HUES48 (cell line): ENCODE measurements around the gene VOPP1.

Experiments
- H3K27ac ChIP-seq: one replicate; pipeline ENCODE4 v1.7.0; 2013; ENCODE audit warnings: low read depth, low read length, inconsistent platforms
- H3K27me3 ChIP-seq: 2 replicates; pipeline ENCODE4 v1.6.1; 2013; ENCODE audit warnings: mild to moderate bottlenecking, low read length; ENCODE audit not compliant: control insufficient read depth, insufficient read depth
- H3K36me3 ChIP-seq: 2 replicates; pipeline ENCODE4 v1.6.1; 2013; ENCODE audit warnings: low read length; ENCODE audit not compliant: control insufficient read depth, insufficient read depth
- H3K4me1 ChIP-seq: 2 replicates; pipeline ENCODE4 v1.6.1; 2013; ENCODE audit warnings: mild to moderate bottlenecking, low read length; ENCODE audit not compliant: control insufficient read depth, insufficient read depth
- H3K4me3 ChIP-seq: 2 replicates; pipeline ENCODE4 v1.5.1; 2013; ENCODE audit warnings: mild to moderate bottlenecking, low read depth, low read length
- H3K9ac ChIP-seq: 2 replicates; pipeline ENCODE4 v1.6.1; 2013; ENCODE audit warnings: mild to moderate bottlenecking, low read depth, low read length, moderate library complexity
- H3K9me3 ChIP-seq: 2 replicates; pipeline ENCODE4 v1.6.1; 2013; ENCODE audit warnings: low read length; ENCODE audit not compliant: control insufficient read depth, insufficient read depth

VOPP1 gene

DNA sequence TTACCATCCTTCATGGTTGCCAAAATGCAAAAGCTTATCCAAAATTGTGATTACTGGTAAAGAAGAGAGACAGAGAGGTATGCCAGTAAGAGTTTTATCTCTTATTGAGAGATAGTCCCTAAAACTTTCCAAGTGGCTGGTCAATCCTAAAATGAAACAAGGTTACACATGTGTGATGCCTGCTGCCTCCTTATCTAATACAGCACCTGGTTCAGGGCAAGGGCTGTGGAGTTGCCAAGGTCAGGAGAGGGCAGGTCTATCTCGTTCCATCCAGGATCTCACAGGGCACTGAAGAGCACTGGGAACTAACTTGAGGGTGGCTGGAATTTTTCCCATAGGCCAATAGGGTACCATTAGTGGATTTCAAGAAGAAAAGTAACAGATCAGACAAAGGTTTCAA, 18.3 kb downstream of the VOPP1 start:
- H3K9me3 ChIP-seq = no peaks in the 10 kb centered on the region
- H3K4me3 ChIP-seq = no peak overlapping the region
- no peak overlapping the region for H3K9ac ChIP-seq
- no peak overlapping the region for H3K27ac ChIP-seq
- H3K27me3 ChIP-seq = no peaks in the 10 kb centered on the region
- H3K36me3 ChIP-seq = no peaks in the 10 kb centered on the region
- peaks cover 74% of the 10 kb centered on the region for H3K4me1 ChIP-seq

- Histone ChIP-seq H3K4me3 (no peak overlapping the region), H3K36me3 (no peaks in the 10 kb centered on the region), H3K27ac (no peak overlapping the region), H3K27me3 (no peaks in the 10 kb centered on the region), H3K9me3 (no peaks in the 10 kb centered on the region), H3K9ac (no peak overlapping the region), H3K4me1 (peaks cover 72% of the 10 kb centered on the region)
Observed at GRCh38 chr7:55553024-55553345, 19.3 kb downstream of the VOPP1 start.

- Histone ChIP-seq H3K9me3 (no peaks in the 10 kb centered on the region), H3K27ac (no peak overlapping the region), H3K9ac (no peak overlapping the region), H3K27me3 (no peaks in the 10 kb centered on the region), H3K4me3 (no peak overlapping the region), H3K4me1 (peaks cover 72% of the 10 kb centered on the region), H3K36me3 (no peaks in the 10 kb centered on the region)
Observed at GRCh38 chr7:55552320-55553023, 19.8 kb downstream of the VOPP1 start.

DNA sequence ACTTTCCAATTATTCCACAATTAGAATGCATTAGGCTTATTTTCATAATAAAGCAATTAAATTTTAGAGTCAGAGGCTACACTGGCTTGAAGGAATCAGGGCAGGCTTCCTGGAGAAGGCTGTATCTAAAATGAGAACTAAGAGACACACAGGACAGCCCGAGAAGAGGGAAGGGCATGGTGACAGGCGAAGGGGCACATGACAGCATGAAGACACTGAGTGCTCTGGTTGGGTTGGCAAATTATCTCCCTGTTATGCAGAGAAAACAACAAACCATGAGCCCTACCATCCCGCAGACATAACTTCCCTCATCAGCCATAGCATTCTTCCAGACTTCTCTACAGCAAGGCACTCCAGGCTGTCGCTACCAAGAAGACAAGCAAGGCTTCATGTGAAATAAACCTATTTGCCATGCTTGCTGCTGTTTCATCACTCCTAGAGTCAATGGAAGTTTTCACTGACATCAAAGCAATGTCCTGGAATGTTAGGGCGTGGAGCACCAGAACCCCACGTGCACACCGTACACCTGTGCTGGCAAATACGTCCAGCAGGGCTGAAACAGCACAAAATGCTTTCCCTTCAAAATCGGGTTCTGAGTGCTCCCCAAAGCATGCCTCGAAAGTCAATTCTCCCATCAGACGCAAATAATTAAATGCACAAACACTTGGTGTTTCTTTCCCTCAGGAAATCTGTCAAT, 21.3 kb downstream of the VOPP1 start:
- H3K4me1 ChIP-seq = peaks cover 70% of the 10 kb centered on the region
- H3K9ac ChIP-seq = no peak overlapping the region
- H3K27ac ChIP-seq = no peak overlapping the region
- no peaks in the 10 kb centered on the region for H3K9me3 ChIP-seq
- H3K36me3 ChIP-seq = no peaks in the 10 kb centered on the region
- H3K4me3 ChIP-seq = no peak overlapping the region
- no peaks in the 10 kb centered on the region for H3K27me3 ChIP-seq

- Histone ChIP-seq H3K9ac (no peak overlapping the region), H3K9me3 (no peaks in the 10 kb centered on the region), H3K4me1 (peaks cover 62% of the 10 kb centered on the region), H3K27ac (no peak overlapping the region), H3K36me3 (no peaks in the 10 kb centered on the region), H3K27me3 (no peaks in the 10 kb centered on the region), H3K4me3 (no peak overlapping the region)
Observed at GRCh38 chr7:55550010-55550663, 22.2 kb downstream of the VOPP1 start.

- H3K4me3 ChIP-seq = no peak overlapping the region
- H3K36me3 ChIP-seq = no peaks in the 10 kb centered on the region; the same call in 1 of the 2 replicates
- H3K27ac ChIP-seq = no peak overlapping the region
- H3K9ac ChIP-seq = no peak overlapping the region
- peaks cover 55% of the 10 kb centered on the region for H3K4me1 ChIP-seq
- no peaks in the 10 kb centered on the region for H3K27me3 ChIP-seq
- H3K9me3 ChIP-seq = no peaks in the 10 kb centered on the region
Observed at GRCh38 chr7:55549457-55549856, 22.8 kb downstream of the VOPP1 start.

GRCh38 chr7:55548295-55548731, 24.0 kb downstream of the VOPP1 start:
- Histone ChIP-seq H3K9me3 (no peaks in the 10 kb centered on the region), H3K27me3 (no peaks in the 10 kb centered on the region), H3K4me3 (no peak overlapping the region), H3K4me1 (peaks cover 44% of the 10 kb centered on the region), H3K9ac (no peak overlapping the region), H3K36me3 (no peaks in the 10 kb centered on the region; the same call in 1 of the 2 replicates), H3K27ac (no peak overlapping the region)

- H3K9me3 ChIP-seq = no peaks in the 10 kb centered on the region
- H3K4me1 ChIP-seq = peaks cover 35% of the 10 kb centered on the region
- H3K9ac ChIP-seq = no peak overlapping the region
- no peak overlapping the region for H3K27ac ChIP-seq
- H3K36me3 ChIP-seq = no peaks in the 10 kb centered on the region; the same call in 1 of the 2 replicates
- no peak overlapping the region for H3K4me3 ChIP-seq
- no peaks in the 10 kb centered on the region for H3K27me3 ChIP-seq
Observed at GRCh38 chr7:55546814-55547213, 25.5 kb downstream of the VOPP1 start.

- Histone ChIP-seq H3K27ac (no peak overlapping the region), H3K4me3 (no peak overlapping the region), H3K9ac (no peak overlapping the region), H3K27me3 (no peaks in the 10 kb centered on the region), H3K36me3 (no peaks in the 10 kb centered on the region; the same call in 1 of the 2 replicates), H3K4me1 (peaks cover 36% of the 10 kb centered on the region), H3K9me3 (no peaks in the 10 kb centered on the region)
Observed at GRCh38 chr7:55545496-55545895, 26.8 kb downstream of the VOPP1 start.

DNA sequence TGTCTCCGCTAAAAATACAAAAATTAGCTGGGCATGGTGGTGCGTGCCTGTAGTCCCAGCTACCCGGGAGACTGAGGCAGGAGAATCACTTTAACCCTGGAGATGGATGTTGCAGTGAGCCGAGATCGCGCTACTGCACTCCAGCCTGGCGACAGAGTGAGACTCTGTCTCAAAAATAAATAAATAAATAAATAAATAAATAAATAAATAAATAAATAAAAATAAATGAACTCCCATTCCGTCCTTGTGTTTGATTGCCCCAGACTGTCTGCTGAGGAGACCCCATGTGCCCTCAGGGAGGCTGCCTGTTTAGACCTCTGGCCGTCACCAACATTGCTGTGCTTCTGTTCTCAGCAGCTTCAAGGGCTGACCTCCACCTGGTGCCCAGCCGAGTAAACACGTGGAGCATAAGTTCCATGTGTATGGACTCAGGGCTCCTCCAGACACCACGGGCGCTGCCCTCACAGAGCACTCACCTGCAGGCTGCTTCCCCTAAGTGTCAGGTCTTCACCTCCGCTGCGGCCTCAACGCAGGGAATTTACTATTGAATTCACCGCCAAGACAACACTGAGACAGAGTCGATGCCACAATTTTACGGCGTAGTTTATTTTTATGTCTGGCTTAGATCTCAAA, 32.0 kb downstream of the VOPP1 start:
- no peaks in the 10 kb centered on the region; the same call in 1 of the 2 replicates for H3K36me3 ChIP-seq
- H3K9ac ChIP-seq = no peak overlapping the region
- H3K4me1 ChIP-seq = peaks cover 43% of the 10 kb centered on the region
- no peaks in the 10 kb centered on the region for H3K9me3 ChIP-seq
- no peaks in the 10 kb centered on the region for H3K27me3 ChIP-seq
- H3K4me3 ChIP-seq = no peak overlapping the region
- H3K27ac ChIP-seq = peak overlapping the region; percentile 3
